HCT116 (cell line): ENCODE measurements around the gene CACNA1G.

Source experiments
- CEBPB ChIP-seq: IDR thresholded peaks from 2 replicates; pipeline ENCODE4 v1.6.1; 2012; ENCODE audit warnings: low read depth
- CTCF ChIP-seq, 3 experiments: fragments of 200-600 bp in 1 of 3; sonication (generic) in 1 of 3; IDR thresholded peaks in 2 of 3; conservative IDR thresholded peaks in 1 of 3; 2 replicates each; pipeline ENCODE4 v1.5.1; 2012 to 2017; ENCODE audit warnings: low read depth in 2 of 3, low read length in 2 of 3, antibody characterized with exemption in 1 of 3, borderline replicate concordance in 1 of 3, control low read depth in 1 of 3, mild to moderate bottlenecking in 1 of 3, mixed read lengths in 1 of 3, mixed run types in 1 of 3, moderate library complexity in 1 of 3; ENCODE audit not compliant: insufficient read depth in 1 of 3
- EGR1 ChIP-seq: IDR thresholded peaks from 2 replicates; pipeline ENCODE4 v1.6.1; 2012; ENCODE audit warnings: low read depth
- ELF1 ChIP-seq: IDR thresholded peaks from 2 replicates; pipeline ENCODE4 v1.6.1; 2012; ENCODE audit warnings: low read depth, borderline replicate concordance
- EZH2 ChIP-seq: fragments of 200-600 bp; sonication (generic); IDR thresholded peaks from 2 replicates; pipeline ENCODE4 v1.6.1; 2017; ENCODE audit warnings: antibody characterized with exemption, mixed run types
- EZH2phosphoT487 ChIP-seq: fragments of 200-600 bp; IDR thresholded peaks from 2 replicates; pipeline ENCODE4 v1.6.1; 2018; ENCODE audit warnings: antibody characterized with exemption, borderline replicate concordance
- POLR2A ChIP-seq: IDR thresholded peaks from 2 replicates; pipeline ENCODE4 v1.7.0; 2011; ENCODE audit warnings: borderline replicate concordance; ENCODE audit not compliant: insufficient read depth, insufficient read length; ENCODE audit errors: extremely low read depth
- POLR2AphosphoS5 ChIP-seq: IDR thresholded peaks from 2 replicates; pipeline ENCODE4 v1.6.1; 2011; ENCODE audit warnings: mild to moderate bottlenecking, low read depth, low read length, moderate library complexity
- RAD21 ChIP-seq: IDR thresholded peaks from 2 replicates; pipeline ENCODE4 v1.6.1; 2012; ENCODE audit warnings: low read depth, mild to moderate bottlenecking
- REST ChIP-seq: IDR thresholded peaks from 2 replicates; pipeline ENCODE4 v1.6.1; 2012; ENCODE audit warnings: low read depth
- SP1 ChIP-seq: IDR thresholded peaks from 2 replicates; pipeline ENCODE4 v1.6.1; 2012; ENCODE audit warnings: low read depth
- SRF ChIP-seq: IDR thresholded peaks from 2 replicates; pipeline ENCODE4 v1.6.1; 2012; ENCODE audit warnings: low read depth
- ZBTB33 ChIP-seq: IDR thresholded peaks from 2 replicates; pipeline ENCODE4 v1.6.1; 2011; ENCODE audit warnings: mild to moderate bottlenecking, low read length, moderate library complexity; ENCODE audit not compliant: insufficient replicate concordance; ENCODE audit errors: extremely low read depth
- ZNF274 ChIP-seq: fragments of 200-500 bp; sonication (Bioruptor generic); IDR thresholded peaks from 2 replicates; pipeline ENCODE4 v1.6.1; 2014; ENCODE audit warnings: mild to moderate bottlenecking, low read depth, low read length, inconsistent platforms

DNA sequence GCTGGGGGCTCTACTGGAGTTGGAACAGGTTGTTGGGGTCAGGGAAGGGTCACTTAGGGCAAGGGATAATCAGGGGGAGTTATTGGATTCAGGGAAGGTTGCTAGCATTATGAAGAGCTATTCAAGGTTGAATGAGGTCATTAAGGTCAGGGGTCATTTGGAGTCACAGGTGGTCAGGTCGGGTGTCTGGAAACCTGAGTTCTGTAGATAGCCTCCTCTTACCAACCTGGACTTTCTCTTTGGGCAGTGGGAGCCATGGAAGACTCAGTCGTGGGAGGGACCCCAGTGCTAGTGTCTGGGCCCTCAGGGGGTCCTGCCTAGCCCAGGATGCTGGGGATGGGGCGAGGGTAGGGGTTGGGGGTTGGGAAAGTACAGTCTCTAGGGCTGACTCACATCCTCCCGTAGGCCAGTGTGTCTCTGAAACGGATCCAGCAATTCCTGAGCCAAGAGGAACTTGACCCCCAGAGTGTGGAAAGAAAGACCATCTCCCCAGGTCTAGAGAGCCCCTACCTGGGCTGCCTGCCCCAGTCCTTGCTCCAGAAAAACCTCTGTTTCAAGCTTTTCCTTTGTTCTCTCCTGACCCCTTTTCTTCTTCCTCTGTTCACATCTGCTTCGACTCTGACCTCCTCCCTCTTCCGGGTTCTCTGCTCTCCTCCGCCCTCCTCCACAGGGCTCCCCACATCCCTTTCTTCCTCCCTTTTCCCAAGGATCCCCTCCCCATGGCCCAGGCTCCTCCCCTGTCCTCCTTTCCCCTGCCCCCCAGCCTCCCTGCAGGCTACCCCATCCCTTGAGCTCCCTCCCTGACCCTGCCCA lies 107.7 kb downstream of the CACNA1G start:
- no peak for TF ChIP-seq CTCF (IDR thresholded peaks at IDR 0.05 in 2 of 3, conservative IDR thresholded peaks at IDR 0.05 in 1 of 3; ENCODE audit: borderline replicate concordance in 1 of 3, insufficient read depth in 1 of 3, low read depth in 2 of 3, low read length in 2 of 3)
- TF ChIP-seq EZH2phosphoT487: no peak
- no peak for TF ChIP-seq ZBTB33
- TF ChIP-seq RAD21: no peak
- TF ChIP-seq EZH2: no peak
- TF ChIP-seq ELF1: no peak
- peak; percentile 25; the same call in 1 of the 2 replicates for TF ChIP-seq POLR2AphosphoS5
- peak; percentile 54 for TF ChIP-seq POLR2A
- no peak for TF ChIP-seq REST
- TF ChIP-seq CEBPB: no peak
- TF ChIP-seq EGR1: no peak
- TF ChIP-seq SRF: no peak
- no peak for TF ChIP-seq SP1
- no peak for TF ChIP-seq ZNF274
